HUES64 (cell line): Measurements from ENCODE around the gene F10. TPM values are rescaled to one million over a fixed set of nuclear protein-coding genes. Genes with fewer than 3 reads are reported as not detected.
A peak's percentile ranks its signal among the peaks of the same experiment; 100 is the strongest.
"Not testable (repeated sequence)": the region's sequence is repeated elsewhere in the genome, so short reads cannot be mapped to it uniquely, and the experiment has no call there.

ENCODE experiments used
- H3K27ac ChIP-seq: 2 replicates; pipeline ENCODE4 v1.7.0; 2013; ENCODE audit warnings: low read depth, low read length, inconsistent platforms
- H3K27me3 ChIP-seq: 2 replicates; pipeline ENCODE4 v1.6.1; 2013; ENCODE audit warnings: mild to moderate bottlenecking, low read length; ENCODE audit not compliant: insufficient read depth
- H3K36me3 ChIP-seq: 2 replicates; pipeline ENCODE4 v1.6.1; 2013; ENCODE audit warnings: mild to moderate bottlenecking, low read length; ENCODE audit not compliant: insufficient read depth
- H3K4me1 ChIP-seq: 2 replicates; pipeline ENCODE4 v1.6.1; 2013; ENCODE audit warnings: mild to moderate bottlenecking, low read length, moderate library complexity; ENCODE audit not compliant: insufficient read depth
- H3K4me3 ChIP-seq: 2 replicates; pipeline ENCODE4 v1.5.1; 2013; ENCODE audit warnings: mild to moderate bottlenecking, low read length, moderate library complexity
- H3K9ac ChIP-seq: 2 replicates; pipeline ENCODE4 v1.6.1; 2013; ENCODE audit warnings: mild to moderate bottlenecking, low read depth, low read length
- H3K9me3 ChIP-seq: 2 replicates; pipeline ENCODE4 v1.6.1; 2013; ENCODE audit warnings: low read depth, low read length; ENCODE audit not compliant: insufficient read depth
- WGBS: fragments of 150-250, 120-280 bp; methylation state at CpG from one replicate; pipeline ENCODE4 v1.1.7; 2013; ENCODE audit warnings: missing lambda C conversion rate; 5-methylcytosine and 5-hydroxymethylcytosine counted together
- polyA plus RNA-seq, 2 experiments: library from polyadenylated mRNA; stranded (reverse); fragments of 50-300 nt; gene quantifications; one replicate each; pipeline ENCODE4 v1.2.3, GENCODE V29; 2013

Gene F10
- 2.9 TPM for polyA plus RNA-seq (2013, experiment 1 of 2)
- 5.8 TPM for polyA plus RNA-seq (2013, experiment 2 of 2)

DNA sequence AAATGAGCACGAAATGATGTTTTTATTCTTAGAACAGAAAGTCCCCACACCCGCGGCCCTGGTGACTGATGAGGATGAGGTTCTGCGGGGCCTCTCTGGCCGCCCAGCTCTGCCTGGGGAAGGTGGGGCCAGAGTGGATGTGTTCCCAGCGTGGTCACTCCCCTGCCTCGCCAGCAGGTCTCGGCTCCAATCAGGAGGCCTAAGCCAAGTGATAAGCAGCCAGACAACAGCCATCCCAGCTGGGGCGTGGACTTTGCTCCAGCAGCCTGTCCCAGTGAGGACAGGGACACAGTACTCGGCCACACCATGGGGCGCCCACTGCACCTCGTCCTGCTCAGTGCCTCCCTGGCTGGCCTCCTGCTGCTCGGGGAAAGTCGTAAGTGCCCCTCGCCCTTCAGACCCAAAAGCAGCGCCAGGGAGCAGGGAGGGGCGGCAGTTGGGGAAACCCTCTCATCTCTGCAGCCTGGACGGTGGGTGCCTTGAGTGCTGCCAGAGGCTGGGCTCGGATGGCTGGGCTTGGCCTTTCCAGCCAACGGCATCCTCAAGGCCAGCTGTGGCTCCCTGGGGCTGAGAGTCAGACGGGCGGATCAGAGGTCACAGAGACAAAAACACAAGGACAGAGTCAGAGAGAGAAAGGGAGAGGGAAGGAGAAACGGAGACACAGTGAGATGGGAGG lies at the start of gene F10:
Gene F10, plus strand, starts transcription at position 250 of the 676 bp plus-strand sequence. Its CDS starts 57 bp downstream, at position 307.
- WGBS = 56% methylated on average over 23 of the region's 23 CpGs
- Histone ChIP-seq H3K27me3 (no peaks in the 10 kb centered on the region), H3K9me3 (no peaks in the 10 kb centered on the region), H3K4me3 (no peak within 1 kb of the TSS), H3K36me3 (no peaks in the 10 kb centered on the region), H3K4me1 (0 out of 2 replicates have a peak, but pooled peaks cover 6% of the 10 kb centered on the region), H3K27ac (0 out of 2 replicates have a peak within 1 kb of the TSS, but pooled peaks have one; percentile 1), H3K9ac (no peak within 1 kb of the TSS)

- Histone ChIP-seq H3K4me1 (no peaks in the 10 kb centered on the region), H3K9ac (no peak overlapping the region), H3K27me3 (no peaks in the 10 kb centered on the region), H3K9me3 (no peaks in the 10 kb centered on the region), H3K36me3 (0 out of 2 replicates have a peak, but pooled peaks cover 2% of the 10 kb centered on the region), H3K27ac (no peak overlapping the region), H3K4me3 (no peak overlapping the region)
- 94% methylated on average over 11 of the region's 11 CpGs for WGBS
These were observed 48.7 kb upstream of the F10 start for GRCh38 chr13:113073942-113074341.

GRCh38 chr13:113074401-113074800 lies 48.2 kb upstream of the F10 start:
- Histone ChIP-seq H3K4me3 (no peak overlapping the region), H3K4me1 (no peaks in the 10 kb centered on the region), H3K36me3 (0 out of 2 replicates have a peak, but pooled peaks cover 3% of the 10 kb centered on the region), H3K27ac (no peak overlapping the region), H3K9ac (no peak overlapping the region), H3K9me3 (no peaks in the 10 kb centered on the region), H3K27me3 (no peaks in the 10 kb centered on the region)
- 94% methylated on average over 18 of the region's 18 CpGs for WGBS

GRCh38 chr13:113074876-113075275 lies 47.7 kb upstream of the F10 start:
- no peak overlapping the region for H3K9ac ChIP-seq
- H3K9me3 ChIP-seq = no peaks in the 10 kb centered on the region
- 0 out of 2 replicates have a peak, but pooled peaks cover 3% of the 10 kb centered on the region for H3K36me3 ChIP-seq
- H3K4me1 ChIP-seq = no peaks in the 10 kb centered on the region
- H3K4me3 ChIP-seq = no peak overlapping the region
- H3K27ac ChIP-seq = no peak overlapping the region
- no peaks in the 10 kb centered on the region for H3K27me3 ChIP-seq
- 95% methylated on average over 22 of the region's 22 CpGs for WGBS

DNA sequence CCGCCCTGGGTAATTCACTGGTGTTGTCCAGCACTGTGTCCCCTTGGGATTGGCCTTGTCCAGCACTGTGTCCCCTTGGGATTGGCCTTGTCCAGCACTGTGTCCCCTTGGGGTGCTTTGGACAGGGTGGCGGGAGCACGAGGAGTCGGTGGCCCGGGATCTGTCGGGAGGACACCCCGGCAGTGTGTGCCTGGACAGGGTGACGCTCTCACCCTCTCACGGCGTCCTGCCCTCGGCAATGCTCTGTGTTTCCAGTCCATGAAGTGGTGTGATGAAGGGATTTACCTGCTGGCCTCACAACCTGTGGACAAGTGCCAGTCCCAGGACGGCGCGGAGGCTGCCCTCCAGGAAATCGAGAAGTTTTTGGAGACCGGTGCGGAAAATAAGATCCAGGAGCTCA lies 46.9 kb upstream of the F10 start:
- WGBS = 98% methylated on average over 17 of the region's 17 CpGs
- Histone ChIP-seq H3K4me1 (no peaks in the 10 kb centered on the region), H3K27ac (no peak overlapping the region), H3K36me3 (0 out of 2 replicates have a peak, but pooled peaks cover 3% of the 10 kb centered on the region), H3K9me3 (no peaks in the 10 kb centered on the region), H3K27me3 (no peaks in the 10 kb centered on the region), H3K9ac (no peak overlapping the region), H3K4me3 (no peak overlapping the region)

- no peak overlapping the region; the same call in 1 of the 2 replicates for H3K9ac ChIP-seq
- H3K36me3 ChIP-seq = 0 out of 2 replicates have a peak, but pooled peaks cover 3% of the 10 kb centered on the region
- H3K4me1 ChIP-seq = no peaks in the 10 kb centered on the region
- WGBS = 96% methylated on average over 39 of the region's 39 CpGs
- H3K9me3 ChIP-seq = no peaks in the 10 kb centered on the region
- no peak overlapping the region for H3K27ac ChIP-seq
- H3K4me3 ChIP-seq = no peak overlapping the region
- H3K27me3 ChIP-seq = no peaks in the 10 kb centered on the region
These were observed 45.8 kb upstream of the F10 start for GRCh38 chr13:113076681-113077401.

DNA sequence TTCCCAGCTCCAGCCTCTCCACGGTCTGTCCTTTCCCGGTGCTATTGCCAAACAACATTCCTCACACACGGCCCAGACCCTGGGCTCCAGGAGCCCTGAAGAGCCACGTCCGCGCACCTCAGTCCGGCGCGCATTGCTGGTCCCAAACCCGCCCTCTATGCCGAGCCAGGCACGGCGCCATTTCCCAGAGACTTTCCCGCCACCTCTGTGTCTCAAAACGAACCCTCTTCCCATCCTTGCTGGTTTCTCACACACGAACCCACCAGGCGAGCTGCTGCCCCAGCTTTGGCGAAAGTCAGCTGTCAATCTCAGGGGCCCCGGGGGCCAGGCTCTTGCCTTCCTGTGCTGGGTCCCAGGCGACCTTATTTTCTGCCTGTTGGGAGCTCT lies 45.0 kb upstream of the F10 start:
- Histone ChIP-seq H3K9me3 (no peaks in the 10 kb centered on the region), H3K36me3 (0 out of 2 replicates have a peak, but pooled peaks cover 3% of the 10 kb centered on the region), H3K4me1 (no peaks in the 10 kb centered on the region), H3K9ac (no peak overlapping the region), H3K27ac (no peak overlapping the region), H3K4me3 (no peak overlapping the region), H3K27me3 (no peaks in the 10 kb centered on the region)
- 95% methylated on average over 20 of the region's 20 CpGs for WGBS

GRCh38 chr13:113077953-113078901 lies 44.4 kb upstream of the F10 start:
- 0 out of 2 replicates have a peak, but pooled peaks cover 3% of the 10 kb centered on the region for H3K36me3 ChIP-seq
- no peak overlapping the region for H3K27ac ChIP-seq
- 96% methylated on average over 42 of the region's 42 CpGs for WGBS
- H3K4me1 ChIP-seq = no peaks in the 10 kb centered on the region
- H3K27me3 ChIP-seq = no peaks in the 10 kb centered on the region
- no peaks in the 10 kb centered on the region for H3K9me3 ChIP-seq
- no peak overlapping the region for H3K9ac ChIP-seq
- H3K4me3 ChIP-seq = no peak overlapping the region

GRCh38 chr13:113078902-113079780 lies 43.5 kb upstream of the F10 start:
- H3K36me3 ChIP-seq = 0 out of 2 replicates have a peak, but pooled peaks cover 3% of the 10 kb centered on the region
- no peak overlapping the region for H3K27ac ChIP-seq
- no peak overlapping the region for H3K9ac ChIP-seq
- no peaks in the 10 kb centered on the region for H3K9me3 ChIP-seq
- H3K4me1 ChIP-seq = no peaks in the 10 kb centered on the region
- H3K27me3 ChIP-seq = no peaks in the 10 kb centered on the region
- H3K4me3 ChIP-seq = no peak overlapping the region
- 90% methylated on average over 27 of the region's 27 CpGs for WGBS

DNA sequence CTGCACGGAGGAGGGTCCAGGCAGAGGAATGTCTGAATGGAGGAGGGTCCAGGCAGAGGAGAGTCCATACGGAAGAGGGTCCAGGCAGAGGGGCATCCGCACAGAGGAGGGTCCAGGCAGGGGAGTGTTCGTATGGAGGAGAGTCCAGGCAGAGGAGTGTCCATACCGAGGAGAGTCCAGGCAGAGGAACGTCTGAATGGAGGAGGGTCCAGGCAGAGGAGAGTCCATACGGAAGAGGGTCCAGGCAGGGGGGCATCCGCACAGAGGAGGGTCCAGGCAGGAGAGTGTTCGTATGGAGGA lies 42.9 kb upstream of the F10 start:
- not testable (repeated sequence) for H3K27ac ChIP-seq, H3K9ac ChIP-seq, H3K27me3 ChIP-seq, H3K4me1 ChIP-seq, H3K36me3 ChIP-seq, H3K9me3 ChIP-seq, H3K4me3 ChIP-seq
- 75% methylated on average over 6 of the region's 9 CpGs for WGBS
